ENCODE data around the gene IGF1R.

The IGF1R gene

DNA sequence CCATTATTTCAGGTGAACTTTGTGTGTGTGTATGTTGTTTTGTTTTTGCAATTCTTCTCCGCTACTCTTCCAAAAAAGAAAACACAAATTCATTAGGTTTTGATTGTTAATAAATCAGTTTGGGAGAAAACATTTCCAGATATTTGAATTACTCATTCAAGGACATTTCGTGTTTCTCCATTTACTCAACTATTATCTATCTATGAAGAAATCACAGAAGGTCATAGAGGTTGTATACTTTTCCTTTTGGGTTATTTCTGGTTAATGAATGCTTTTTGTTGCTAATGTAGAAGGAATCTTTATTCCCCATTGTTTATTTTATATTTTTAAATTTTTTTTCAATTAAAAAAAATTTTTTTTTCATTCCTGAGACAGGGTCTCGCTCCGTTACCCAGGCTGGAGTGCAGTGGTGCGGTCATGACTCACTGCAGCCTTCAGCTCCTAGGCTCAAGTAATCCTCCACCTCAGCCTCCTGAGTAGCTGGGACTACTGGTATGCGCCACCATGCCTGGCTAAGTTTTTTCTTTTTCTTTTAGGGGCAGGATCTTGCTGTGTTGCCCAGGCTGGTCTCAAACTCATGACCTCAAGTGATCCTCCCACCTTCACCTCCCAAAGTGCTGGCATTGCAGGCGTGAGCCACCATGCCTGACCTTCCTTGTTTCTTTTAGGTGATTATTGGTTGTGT, 28.4 kb downstream of the IGF1R start:
- DNase-seq = no peak

DNA sequence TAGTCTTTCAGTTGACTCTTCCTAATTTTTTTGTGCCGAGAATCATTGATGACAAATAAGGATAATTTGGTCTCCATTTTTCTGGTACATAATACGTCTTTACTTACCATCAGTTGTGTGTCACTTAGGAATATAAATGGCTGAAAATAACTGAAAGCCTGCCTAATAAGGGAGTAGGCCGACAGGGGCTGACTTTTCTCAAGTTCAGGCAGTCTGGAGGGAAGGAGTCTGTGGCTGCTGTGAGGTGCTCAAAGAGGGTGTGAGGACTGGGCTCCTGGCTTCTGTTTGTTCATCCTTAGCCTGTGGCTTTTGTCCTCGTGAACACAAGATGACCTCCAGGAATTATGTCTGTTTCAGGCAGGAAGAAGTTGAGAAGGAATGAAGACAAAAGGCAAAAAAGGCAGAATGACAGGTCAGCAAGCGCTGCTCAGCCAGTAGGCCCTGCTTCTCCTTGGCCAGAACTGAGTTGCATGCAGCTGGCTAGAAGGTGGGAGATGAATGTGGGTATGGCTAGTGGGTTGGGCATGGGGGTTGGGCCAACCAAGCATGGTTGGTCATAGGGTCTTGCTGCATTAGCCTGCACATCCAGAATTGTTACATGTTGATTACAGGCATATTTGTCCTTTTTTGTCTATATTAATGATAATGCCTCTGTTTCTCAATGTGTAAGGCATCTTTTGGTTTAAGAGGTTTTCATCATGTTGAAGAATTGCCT, 29.2 kb downstream of the IGF1R start:
- no peak for DNase-seq

DNA sequence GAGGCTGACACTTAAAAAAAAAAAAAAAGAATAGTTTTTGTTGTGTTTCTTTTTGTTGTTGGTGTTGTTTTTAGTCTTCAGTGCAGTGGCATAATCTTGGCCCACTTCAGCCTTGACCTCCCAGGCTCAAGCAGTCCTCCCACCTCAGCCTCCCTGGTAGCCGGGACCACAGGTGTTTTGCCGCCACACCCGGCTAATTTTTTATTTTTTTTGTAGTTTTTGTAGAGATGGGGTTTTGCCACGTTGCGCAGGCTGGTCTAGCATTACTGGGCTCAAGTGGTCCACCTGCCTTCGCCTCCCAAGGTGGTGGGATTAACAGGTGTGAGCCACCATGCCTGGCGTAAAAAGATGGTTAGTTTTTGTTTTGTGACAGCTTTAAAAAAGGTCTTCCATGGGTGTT, 30.1 kb downstream of the IGF1R start:
- no peak for DNase-seq

DNA sequence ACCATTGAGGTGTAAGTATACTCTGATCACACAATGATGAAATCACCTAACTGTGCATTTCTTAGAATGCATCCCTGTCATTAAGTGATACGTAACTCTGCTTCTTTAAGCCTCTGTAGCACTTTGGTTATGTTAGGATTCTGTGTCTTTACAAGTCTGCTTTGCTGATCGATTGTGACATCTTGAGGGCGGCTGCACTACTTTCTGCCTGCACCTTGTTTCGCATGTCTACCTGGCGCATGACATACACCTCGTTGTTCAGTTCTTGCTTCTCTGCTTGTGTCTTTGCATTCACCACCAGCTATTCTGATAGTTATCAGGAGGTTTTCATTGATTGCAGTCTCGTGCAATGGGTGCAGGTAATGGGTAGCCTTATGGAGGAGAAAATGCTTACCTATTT, 32.7 kb downstream of the IGF1R start:
- DNase-seq = no peak

DNA sequence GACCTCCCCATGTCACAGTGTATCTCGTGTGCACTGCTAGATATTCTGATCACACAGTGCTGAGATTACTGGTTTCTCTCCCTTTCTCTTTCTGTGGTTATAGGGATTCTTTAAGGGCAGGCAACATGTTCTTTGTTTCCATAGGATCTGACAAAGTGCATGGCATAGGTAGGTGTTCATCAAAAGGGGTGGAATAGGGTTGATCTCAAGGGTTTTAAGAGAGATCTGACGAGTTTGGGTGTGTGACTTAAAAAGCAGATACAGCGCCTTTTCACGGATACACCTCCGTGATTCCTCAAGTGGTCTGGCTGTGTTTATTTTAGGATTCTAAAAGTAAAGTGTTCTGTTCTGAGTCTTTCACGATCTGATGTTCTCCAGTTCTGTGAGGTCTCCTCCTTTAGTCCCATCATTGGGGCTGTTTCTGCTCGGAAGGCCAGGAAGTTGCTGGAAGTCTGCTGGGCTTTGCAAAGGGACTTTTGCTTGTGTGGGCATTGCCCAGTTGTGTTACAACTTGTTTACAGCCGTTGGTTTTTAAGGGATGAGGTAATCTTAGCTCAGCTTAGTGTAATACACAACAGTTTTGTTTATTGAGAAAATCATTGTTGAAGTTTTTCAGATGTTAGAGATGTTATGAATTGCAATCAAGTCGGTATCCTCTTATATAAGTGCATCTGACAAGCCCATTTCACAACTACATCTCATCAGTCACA, 34.8 kb downstream of the IGF1R start:
- no peak for DNase-seq

DNA sequence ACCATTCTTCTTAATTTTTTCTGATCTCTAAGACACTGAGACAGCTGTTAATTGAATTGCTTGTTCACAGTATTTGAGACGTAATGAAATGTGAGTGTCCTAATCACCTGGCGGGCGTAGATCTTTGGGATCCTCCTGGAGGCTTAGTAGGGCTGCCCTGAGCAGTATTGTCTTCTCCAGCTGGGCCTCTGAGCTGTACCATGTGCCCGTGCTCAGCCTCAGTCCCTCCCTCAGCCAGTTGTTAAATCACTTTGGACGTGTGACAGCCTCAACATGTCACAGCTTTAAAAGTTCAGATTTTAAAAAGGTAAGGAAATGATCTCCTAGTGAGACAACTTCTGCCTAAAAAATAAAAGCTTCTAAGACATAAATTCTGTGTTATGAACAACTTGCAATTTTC, 35.5 kb downstream of the IGF1R start:
- no peak for DNase-seq

DNA sequence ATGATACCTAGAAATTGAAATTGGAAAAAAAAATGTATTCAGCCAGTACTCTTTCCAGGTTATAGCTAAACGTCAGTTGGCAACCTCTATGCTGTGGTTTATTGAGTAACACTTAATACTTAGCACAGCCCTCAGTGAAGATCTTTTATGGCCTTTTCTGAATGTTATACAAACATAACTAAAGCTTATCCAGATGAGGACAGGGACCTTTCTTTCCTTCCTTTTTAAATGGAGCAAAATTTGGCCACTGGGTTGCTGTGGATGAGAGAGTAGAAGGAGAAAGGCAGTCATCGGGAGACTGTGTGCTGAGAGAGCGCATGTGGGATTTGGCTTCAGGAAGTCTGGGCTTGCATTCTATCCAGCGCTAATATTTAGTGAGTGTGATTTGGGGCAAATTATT, 36.1 kb downstream of the IGF1R start:
- DNase-seq = no peak

DNA sequence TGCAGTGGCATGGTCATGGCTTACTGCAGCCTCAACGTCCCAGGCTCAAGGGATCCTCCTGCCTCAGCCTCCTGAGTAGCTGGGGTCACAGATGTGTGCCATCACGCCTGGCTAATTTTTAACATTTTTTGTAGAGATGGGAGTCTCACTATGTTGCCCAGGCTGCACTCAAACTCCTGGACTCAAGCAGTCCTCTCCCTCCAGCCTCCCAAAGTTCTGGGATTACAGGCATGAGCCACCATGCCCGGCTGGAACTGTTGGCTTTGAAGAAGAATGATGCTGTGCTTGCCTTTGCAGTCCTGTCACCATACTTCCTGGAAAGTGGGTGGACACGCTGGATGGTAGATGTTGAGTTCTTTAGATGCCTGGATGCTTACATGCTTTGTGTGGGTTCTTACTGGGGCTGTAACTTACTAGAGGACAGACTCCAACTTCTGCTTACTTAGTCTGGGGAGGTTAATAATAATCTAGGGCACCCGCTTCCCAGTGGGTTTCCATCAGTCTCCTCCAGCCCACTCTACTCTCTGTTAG, 36.7 kb downstream of the IGF1R start:
- DNase-seq = no peak

DNA sequence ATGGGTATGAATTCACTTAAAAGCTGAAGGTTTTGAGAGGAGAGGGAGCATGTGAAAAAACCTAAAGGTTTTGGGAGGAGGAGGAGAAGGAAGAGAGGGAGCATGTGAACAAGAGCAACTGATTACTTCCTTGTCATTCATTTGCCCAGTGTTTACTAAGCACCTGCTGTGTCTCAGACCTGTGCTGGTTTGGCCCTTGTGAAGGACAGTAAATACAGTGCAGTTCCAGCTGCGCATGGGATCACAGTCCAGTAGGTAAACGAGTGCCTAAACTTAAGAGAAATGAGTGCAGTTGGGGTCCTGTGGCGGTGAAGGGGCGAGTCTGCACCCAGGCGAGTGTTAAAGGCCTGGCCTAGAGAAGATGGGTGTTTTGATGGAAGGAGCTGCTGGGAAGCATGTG, 38.6 kb downstream of the IGF1R start:
- DNase-seq = no peak

DNA sequence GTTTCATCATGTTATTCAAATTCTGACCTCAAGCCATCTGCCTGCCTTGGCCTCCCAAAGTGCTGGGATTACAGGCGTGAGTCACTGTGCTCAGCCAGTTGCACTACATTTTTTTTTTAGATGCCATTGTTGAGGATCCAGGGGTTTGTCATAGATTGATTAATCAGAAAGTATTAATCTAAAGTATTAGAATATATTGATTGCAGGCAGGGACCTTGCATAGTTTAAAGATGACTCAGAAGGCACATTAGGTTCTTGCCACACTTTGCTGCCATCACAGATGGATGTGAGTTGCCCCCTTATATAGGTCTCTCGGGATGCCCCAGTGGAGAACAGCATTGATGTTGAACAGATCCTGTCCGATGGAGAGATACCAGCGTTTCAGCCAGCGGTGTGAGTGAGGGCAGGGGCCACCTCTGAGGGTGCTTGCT, 41.1 kb downstream of the IGF1R start:
- no peak for DNase-seq

DNA sequence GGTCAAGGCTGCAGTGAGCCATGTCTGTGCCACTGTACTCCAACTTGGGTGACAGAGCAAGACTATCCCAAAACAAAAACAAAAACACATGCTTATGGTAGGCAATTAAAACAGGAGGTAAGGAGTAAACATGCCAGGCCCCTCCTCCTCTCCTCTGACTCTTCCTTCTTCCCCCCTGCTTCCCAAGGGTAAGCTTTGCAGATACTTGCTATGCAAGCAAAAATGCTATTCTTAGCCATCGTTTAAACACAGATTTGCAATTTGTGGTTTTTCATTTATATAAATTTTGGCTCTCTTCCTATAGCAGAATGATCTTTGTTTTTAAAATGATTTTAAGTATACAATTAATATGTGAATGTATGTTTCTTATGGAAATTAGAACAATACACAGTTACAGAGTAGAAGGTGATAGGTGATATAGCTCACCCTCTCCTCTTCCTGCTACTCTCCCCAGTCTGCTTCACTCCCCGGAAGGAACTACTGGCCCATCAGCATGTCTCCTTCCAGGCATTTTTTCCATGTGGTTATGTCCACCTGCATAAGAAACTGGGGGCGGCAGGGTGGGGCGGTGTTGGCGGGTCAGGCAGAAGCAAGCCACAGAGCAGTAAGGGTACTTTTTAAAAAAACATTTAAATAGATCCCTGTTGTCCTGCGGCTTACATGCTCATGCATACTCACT, 42.1 kb downstream of the IGF1R start:
- no peak for DNase-seq

DNA sequence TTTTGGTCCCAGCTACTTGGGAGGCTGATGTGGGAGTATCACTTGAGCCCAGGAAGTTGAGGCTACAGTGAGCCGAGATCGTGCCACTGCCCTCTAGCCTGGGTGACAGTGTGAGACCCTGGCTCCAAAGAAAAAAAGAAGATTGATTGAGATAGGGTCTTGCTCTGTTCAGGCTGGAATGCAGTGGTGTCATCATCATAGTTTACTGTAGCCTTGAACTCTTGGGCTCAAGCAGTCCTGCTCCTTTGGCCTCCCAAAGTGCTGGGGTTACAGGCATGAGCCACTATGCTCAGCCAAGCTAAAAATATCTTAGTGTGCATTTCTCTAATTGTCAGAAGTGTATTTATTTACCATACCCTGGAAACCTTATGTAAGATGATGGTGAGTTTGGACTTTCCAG, 43.9 kb downstream of the IGF1R start:
- no peak for DNase-seq

DNA sequence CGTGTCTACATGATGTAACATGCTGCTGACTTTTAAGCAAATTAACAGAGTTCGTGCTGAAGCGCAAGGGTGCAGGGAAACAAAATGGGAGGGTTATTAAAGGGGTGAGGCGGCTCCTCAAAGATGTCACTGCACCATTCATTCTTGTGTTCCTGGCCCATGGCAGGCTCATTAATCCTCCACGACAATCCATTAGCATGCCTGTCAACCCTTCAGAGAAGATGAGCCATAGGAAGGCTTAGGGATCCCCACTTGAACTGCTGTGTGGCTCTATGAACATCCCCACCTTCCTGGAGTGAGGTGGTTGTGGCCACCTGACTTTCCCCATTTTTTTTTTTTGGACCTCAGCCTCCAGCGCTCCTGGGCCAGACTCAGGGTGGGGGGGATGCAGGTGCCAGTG, 45.8 kb downstream of the IGF1R start:
- no peak for DNase-seq

DNA sequence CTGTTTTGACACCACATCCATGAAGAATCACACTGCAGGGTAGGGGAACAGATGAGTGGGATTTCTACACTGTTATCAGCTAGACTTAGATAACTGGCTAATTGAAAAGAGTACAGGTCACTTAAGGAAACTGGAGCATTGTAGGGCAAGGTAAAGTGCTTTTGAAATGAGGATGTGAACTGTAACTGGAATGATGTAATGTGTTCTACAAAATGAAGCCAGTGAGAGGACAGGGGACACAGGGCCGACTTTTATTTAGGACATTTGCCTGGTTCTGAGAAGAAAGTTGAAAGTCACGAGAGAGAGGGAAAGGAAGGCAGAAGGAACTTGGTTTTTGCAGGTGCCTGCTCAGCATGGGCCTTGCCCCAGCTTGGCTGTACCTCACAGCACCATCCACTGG, 50.5 kb downstream of the IGF1R start:
- no peak for DNase-seq

DNA sequence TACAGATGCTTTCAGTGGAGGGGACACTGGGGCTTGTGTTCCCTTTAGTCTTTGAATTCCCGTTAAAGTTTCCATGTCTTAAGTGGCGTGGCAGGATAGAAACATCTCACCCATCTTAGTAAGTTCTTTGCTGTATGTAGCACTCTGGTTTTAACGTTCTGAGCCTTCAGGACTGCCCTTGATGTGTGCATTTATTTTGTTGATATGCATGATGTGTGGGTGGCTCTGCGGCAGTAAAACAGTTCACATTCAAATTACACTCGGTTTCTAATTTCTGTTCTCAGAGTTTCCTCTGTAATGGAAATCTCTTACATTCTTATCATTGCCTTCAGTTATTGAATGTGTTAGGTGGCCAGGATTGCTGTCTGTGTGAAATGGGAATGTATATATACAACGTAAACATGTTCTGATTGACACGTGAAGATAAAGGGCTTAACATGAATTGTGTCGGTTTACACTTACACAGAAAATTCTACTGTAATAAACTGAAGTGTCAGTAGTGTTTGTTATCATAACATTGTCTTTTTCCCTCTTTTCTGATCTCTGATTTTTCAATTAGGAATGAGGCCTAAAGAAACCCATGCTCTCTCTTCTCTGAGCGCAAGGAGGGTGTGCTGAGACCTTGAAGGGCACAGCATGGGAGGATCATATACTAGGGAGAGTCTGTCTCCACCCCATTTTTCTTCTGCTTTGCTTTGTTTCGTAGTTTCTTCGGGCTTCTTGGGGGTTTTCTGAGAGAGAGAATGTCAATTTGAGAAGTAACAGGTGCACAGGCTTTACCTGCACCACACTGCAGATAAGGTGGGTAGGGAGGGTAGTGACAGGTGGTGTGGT, 51.5 kb downstream of the IGF1R start:
- DNase-seq = no peak

DNA sequence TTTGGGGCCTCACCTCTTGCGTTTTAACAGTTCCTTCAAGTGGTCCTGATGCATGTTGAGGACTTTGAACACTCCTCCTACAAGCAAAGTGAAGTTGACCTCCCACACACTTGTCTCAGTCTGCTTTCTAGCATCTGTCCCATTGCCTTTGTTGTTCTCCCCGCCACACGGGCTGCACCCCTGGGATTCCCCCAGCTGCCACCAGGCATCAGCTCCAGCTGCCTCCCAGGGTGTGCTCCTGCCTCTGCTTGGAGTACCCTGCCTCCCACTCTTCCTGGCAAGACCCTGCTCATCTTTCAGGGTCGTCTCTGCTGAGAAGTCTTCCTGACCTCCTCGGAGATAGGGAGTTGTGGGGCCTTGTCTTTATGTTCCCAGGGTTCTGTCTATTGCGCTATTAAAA, 52.2 kb downstream of the IGF1R start:
- no peak for DNase-seq

DNA sequence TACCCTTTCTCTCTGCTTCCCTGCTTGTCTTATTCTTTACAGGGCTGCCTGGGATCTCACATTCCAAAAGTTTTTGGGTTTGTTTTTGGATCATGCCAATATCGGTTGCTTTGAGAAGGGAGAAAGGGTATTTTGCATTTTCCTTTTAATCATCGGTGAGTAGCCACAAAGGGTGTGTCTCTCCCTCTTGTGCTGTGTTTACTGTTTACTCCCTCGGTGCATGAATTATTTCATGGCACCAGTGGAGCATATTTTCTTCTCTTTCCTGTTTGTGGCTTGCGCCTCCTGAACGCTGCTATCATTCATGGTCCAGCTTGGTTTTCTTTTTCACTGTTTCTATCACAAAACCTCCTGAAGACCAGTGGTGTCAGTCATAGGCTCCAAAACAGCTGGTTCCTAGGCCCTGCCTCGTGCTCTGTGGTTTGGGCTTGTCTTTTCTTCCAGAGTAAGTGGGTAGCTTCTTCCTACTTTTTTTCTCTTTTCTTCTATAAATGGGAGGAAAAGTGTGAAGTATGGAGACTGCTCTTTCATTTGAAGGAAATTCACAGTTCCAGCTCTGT, 54.9 kb downstream of the IGF1R start:
- no peak for DNase-seq

DNA sequence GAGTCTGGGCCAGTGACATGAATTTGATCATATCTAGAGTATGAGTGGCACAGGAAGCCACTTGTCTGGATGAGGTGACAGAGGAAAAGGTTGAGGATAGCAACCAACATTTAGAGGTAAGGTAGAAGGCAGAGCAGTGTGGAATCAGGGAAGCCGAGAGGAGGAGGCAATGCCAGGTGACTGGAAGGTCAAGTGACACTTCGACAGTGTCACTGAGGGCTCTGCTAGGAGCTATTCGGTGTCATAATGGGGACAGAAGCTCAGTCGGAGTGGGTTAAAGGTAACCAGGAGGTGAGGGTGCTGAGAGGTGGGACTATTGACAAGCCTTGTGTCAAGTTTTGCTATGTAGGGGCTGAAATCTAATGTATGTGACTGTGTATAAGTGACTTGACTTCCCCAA, 56.7 kb downstream of the IGF1R start:
- DNase-seq = no peak

DNA sequence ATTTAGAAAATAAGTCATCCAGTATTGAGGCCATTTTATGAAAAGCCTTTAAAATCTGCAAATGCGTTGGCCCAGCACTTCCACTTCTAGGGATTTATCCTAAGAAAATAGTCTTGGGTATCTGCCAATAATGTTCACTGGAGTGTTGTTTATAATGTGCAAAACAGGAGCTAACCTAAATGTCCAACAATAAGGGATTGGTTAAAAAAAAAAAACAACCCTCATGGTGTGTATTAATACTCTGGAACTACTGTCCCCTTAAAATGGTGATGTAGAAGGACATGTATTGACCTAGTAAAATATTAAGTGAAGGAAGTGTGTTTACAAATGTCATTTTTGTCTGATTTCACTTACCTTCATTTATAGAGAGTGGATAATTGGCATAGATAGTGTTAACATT, 58.0 kb downstream of the IGF1R start:
- no peak for DNase-seq

DNA sequence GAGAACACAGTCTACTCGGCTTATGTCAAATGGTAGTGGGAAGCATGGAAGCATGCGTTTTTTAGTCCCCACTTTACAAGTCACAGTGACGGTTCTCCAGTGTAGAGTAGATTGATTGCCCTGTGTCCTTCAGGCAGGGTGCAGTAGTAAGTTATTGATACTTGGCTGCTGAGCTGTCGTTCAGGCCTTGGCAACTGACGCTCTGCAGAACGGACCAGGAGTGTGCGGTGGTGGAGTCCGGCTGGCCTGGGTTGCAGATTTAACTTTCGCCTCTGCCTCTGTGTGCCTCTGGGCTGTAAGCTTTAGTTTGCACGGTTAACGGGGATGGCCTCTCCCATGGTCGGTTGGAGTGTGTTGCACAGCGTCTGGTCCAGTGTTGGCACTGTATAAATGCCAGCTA, 58.6 kb downstream of the IGF1R start:
- DNase-seq = no peak

DNA sequence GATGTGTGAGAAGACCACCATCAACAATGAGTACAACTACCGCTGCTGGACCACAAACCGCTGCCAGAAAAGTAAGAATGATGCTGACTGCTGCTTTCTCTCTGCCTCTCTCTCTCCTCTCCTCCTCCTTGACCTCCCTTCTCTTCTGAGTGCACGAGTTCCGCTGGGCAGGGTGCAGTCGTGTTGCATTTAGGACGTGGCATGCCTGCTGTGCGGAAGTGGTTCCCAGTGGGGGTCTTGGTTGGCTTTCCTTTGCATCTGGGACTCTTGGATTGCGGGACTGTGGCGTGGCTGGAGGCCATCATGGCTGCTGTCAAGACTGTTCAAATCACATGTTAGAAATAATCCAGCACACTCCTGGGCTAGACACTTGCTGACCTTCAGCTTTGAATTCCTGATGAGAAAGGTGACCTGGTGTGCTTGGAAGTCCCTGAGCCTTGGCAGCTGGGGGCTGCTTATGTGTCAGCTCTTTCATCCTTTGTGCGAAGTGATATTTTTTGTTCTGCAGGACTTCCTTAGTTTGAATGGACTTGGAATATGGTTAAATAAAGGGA, 59.8 kb downstream of the IGF1R start:
- DNase-seq = no peak

DNA sequence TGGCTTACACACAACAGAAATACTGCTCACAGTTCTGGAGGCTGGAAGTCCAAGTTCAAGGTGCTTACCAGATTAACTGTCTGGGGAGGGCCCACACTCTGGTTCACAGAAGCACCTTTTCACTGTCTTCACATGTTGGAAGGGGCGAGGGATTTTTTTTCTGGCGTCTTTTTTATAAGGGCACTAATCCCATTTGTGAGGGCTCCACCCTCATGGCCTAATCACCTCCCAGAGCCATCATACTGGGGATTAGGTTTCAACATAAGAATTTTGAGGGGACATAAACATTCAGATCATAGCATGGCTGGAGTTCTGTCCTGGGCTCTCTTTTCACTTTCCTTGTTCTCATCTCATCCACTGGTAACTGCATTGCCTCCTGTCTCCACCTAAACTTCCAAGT, 63.5 kb downstream of the IGF1R start:
- no peak for DNase-seq

Measured in activated effector memory CD4-positive, alpha-beta T cell treated with anti-CD3 and anti-CD28 coated beads, Interleukin-2, amount 50 U/mL, for 16 hours (primary cell).